GM19463 (cell line): ENCODE results near the gene MAP4K2.

ENCODE experiments used
- ATAC-seq: cut with Tn5 transposase; IDR thresholded peaks from one replicate; pipeline ENCODE4 v1.9.1; 2021; ENCODE audit warnings: mild to moderate bottlenecking, moderate library complexity; ENCODE audit not compliant: unreplicated experiment

Gene MAP4K2

GRCh38 chr11:64742889-64743590, 60.0 kb downstream of the MAP4K2 start:
- ATAC-seq, result no peak

GRCh38 chr11:64742087-64742888, 60.7 kb downstream of the MAP4K2 start:
- ATAC-seq, result no peak

- no peak for ATAC-seq
Measured at GRCh38 chr11:64741375-64742086, 61.5 kb downstream of the MAP4K2 start.

GRCh38 chr11:64739871-64740270, 63.1 kb downstream of the MAP4K2 start:
- no peak for ATAC-seq

- ATAC-seq, result no peak
Measured at GRCh38 chr11:64736654-64737053, 66.4 kb downstream of the MAP4K2 start.

GRCh38 chr11:64735725-64736259, 67.2 kb downstream of the MAP4K2 start:
- no peak for ATAC-seq
